NCI-H1694 (cell line): Measurements from ENCODE around the gene BTLA.
"Not testable (repeated sequence)": the region's sequence is repeated elsewhere in the genome, so short reads cannot be mapped to it uniquely, and the experiment has no call there.

ENCODE experiments used
- DNase-seq: peaks from one replicate; lab custom pipeline; 2025; lab: John Stamatoyannopoulos, UW

BTLA gene

DNA sequence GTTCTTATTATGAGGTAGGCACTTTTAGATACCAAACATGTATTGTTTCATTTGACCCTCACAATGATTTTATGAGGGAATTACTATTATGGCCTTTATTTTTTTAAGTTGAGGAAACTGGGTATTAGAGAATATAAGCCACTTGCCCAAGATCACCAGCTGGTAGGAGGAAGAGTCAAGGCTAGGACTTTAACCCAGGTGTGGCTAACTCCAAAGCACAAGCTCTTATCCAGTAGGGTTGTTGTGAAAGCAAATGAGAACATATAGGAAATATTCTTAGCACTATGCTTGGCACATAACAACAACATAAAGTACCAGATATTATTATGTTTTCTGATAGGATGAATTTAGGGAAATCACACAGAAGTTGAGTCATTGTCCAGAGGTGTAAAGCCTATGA is 7.9 kb downstream of the BTLA start:
- DNase-seq, result no peak

GRCh38 chr3:112489674-112490479 is 9.4 kb downstream of the BTLA start:
- no peak for DNase-seq

DNA sequence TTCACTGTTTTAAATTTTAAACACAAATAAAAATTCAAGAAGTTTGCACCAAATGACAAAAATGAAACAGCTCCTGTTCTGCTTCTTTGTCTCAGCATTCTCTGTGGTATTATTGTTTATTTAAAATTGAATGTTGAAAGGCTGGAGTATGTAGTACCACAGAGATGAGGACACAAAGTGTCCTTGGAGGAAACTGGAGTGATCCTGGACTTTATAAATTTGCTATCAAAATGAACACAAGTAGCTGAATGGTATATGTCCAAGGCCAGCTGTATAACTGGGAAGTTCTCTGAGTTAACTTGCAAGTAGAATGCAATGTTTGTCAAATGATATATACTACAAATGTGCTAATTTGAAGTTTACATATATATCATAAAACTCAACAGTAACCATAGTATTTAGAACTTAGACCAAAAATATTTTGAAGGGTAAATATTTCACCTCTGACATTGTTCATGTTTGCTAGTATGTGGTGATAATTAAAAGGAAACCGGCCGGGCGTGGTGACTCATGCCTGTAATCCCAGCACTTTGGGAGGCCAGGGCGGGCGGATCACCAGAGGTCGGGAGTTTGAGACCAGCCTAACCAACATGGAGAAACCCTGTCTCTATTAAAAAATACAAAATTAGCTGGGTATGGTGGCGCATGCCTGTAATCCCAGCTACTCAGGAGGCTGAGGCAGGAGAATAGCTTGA is 12.3 kb downstream of the BTLA start:
- DNase-seq, result no peak

GRCh38 chr3:112484352-112484751 is 14.9 kb downstream of the BTLA start:
- DNase-seq, result no peak

DNA sequence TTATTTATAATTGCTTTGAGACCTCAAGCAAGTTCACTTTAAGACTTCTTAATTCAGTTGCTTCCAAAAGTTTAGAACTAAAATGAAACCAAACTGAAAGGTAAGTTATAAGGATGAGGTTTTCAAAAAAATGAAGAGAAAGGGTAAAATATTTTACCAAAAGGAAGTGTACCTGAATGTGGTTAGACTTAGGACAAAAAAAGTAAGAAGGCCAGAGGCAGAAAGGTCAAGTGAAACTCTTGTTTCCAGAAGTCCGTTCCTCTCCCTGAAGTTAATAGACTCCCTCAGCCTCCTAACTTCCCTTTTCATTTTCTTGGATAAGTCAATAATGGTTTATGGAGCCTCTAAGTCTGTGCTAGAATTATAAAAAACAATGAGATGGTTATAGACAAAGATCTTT is 16.6 kb downstream of the BTLA start:
- DNase-seq, result no peak

GRCh38 chr3:112481302-112481721 is 18.0 kb downstream of the BTLA start:
- no peak for DNase-seq

GRCh38 chr3:112477891-112478290 is 21.4 kb downstream of the BTLA start:
- no peak for DNase-seq

- DNase-seq, result no peak
Observed at GRCh38 chr3:112476346-112476745, 22.9 kb downstream of the BTLA start.

DNA sequence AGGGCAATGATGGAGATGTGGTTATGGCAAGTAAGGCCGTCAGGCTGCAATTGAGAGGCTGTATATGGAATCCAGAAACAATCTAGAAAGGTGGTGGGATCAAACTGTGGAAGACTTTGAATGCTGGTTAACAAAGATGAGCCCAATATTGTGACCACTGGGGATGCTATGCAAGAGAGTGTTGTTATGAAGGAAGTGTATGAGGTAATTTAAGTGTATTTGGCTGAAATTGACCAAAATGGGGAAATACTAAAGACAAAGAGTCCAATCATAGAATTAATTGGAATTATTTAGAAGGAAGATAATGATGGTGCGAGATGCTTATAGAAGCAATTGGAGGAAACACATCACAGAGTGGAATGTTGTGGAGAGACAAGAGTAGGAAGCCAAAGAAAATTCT is 24.5 kb downstream of the BTLA start:
- DNase-seq, result no peak

DNA sequence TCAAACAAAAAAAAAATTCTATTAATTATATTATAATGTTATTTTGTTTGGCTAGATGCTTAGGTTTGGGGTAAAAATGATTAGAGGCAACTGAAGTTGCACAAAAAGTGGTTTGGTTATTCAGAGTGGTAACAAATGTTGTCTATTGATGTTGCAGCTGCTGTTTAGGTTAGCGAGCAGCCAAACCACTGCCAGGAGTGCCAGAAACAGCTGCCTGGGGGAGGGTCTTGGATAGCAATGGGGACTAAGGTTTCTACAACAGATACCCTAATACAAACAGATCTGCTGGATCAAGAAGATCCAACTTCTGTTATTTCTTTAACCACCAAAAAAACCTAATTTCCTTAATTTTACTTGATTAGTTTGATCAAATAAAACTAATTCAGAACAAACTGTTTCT is 26.6 kb downstream of the BTLA start:
- DNase-seq, result no peak

DNA sequence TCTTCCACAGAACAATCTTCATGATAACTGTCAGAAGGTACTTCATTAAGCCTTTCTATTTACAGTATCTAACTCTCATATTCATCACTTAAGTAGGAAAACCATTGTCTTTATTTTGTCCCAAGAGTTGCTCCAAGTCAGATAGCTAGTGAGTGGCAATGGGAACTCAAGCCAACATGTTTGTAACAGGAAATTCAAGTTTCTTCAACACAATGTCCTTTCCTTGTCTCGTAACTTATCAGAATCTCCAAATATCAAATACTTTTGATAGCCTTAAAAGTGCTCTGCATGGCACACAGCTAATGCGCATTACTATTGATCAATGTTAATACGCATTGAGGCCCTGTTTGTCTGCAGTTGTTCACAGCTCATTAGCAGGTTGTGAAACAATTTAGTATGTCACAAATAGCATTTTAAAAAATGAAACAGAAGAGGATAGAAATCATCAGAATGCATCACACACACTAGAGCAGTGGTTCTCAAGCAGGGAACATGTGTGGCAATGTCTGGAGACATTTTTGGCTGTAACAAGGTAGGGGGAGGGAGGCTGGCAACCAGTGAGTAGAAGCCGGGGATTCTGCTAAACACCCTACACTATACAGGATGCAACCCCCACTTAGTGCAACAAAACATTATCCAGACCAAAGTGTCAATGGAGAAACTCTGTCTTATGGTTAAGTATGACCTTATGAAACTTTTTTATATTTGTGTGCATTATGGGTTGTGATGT is 27.5 kb downstream of the BTLA start:
- DNase-seq, result no peak

DNA sequence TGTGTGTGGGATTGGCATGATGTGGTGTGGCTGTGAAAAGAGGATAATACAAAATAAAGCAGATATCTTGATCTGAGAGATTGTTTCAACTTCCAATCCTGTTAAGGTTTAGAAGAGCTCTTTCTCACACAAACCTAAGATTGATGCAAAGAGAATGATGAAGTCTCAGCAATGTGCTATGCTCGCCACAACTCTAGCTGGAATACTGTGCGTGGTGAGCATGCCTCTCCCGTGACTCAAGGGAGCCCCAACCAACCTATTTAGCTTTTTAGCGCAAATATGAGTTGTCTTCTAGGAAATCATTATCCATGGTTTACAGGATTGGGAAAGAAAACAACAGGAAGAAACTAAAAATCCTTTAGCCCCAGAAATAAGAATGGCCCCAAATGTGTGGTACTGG is 28.5 kb downstream of the BTLA start:
- DNase-seq, result no peak

DNA sequence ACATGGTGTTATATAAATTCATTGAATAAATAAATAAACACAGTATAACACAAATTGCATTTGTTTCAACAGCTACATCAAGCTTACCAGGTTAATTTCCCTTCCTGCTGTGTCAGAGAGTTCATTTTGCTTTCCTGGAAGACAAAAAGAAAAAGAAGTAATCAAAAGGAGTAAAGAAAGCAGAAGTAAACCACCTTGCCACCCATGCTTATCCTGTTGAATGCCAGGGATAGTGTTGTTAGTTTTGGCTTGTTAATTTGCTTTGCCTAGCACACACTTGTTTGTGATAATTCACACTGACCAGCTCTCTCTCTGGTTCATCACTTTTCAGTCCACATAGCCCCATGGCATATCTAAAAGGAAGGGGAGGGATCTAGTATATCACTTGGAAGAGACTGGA is 29.6 kb downstream of the BTLA start:
- DNase-seq, result no peak

GRCh38 chr3:112467539-112467938 is 31.7 kb downstream of the BTLA start:
- no peak for DNase-seq

DNA sequence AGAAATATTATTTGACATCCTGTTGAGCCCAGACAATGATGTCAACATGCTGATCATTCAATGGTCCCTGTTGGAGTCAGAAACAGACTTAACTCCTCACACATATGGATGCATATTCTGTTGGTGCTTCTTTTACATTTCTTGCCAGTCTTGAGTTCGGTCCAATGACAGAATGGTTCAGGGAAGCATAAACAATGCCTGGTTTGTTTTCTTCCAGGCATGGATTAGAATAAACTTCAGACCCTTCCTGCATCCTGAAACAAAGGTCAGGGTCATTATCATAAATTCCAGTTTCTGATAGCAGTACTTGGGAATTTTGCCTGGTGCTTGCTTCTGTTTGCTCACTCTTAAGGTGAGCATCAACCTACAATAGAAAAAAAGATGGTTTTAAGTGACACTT is 33.3 kb downstream of the BTLA start:
- no peak for DNase-seq

- DNase-seq, result no peak
Observed at GRCh38 chr3:112464264-112464663, 35.0 kb downstream of the BTLA start.

DNA sequence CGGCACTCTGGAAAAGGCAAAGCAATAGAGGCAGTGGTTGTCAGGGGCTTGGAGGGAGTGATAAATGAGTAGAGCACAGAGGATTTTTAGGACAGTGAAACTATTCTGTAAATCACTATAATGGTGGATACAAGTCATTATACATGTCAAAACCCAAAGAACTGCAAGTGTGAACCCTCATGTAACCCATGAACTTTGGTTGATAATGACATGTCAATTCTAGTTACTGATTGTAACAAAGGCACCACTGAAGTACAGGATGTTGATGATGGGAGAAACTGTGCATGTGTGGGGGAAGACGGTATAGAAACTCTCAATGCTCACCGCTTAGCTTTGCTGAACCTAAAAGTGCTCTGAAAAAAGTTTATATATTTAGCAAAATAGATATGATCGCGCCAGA is 36.0 kb downstream of the BTLA start:
- DNase-seq, result no peak

- DNase-seq, result not testable (repeated sequence)
Observed at GRCh38 chr3:112461787-112462186, 37.5 kb downstream of the BTLA start.

GRCh38 chr3:112460519-112461195 is 38.6 kb downstream of the BTLA start:
- no peak for DNase-seq

- DNase-seq, result no peak
Observed at GRCh38 chr3:112459750-112460149, 39.5 kb downstream of the BTLA start.

DNA sequence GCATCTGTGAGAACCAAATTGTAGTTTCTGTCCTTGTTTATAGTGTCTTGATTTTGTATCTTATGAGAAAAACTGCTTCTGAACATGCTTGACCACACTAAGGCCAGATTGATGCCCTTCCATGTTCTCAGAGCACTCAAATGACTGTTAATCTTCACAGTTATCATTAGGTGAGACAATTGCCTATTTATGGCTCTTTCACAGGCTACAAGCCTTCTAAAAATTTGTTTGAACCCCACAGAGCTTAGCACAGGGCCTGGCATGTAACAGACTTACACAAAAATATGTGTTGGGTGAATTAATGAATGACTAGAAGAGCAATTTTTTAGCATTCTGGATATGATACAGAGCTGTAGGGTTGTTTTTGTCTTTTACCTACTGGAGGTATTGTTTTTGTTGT is 43.1 kb downstream of the BTLA start:
- DNase-seq, result no peak

DNA sequence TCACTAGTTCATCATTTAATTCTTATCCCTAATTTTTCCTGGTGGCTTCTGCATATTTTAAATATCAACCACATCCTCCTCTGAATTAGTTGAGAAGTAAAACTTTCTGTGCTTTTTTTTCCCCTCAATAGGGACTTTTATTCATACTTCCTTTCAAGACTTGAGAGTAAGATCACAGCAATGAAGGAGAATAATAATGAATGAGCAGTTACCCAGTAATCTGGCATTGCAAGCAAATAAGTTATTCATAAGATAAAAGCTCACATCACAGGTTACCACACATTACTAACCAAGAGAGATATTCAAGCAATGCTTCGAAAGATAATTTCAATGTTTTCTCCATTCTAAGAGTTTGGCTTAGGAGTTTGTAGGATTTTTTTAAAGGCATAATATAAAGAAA is 50.3 kb downstream of the BTLA start:
- DNase-seq, result no peak
